Neural progenitor cell (in vitro differentiated cells): ENCODE measurements around the gene PMAIP1. TPM values are rescaled to one million over a fixed set of nuclear protein-coding genes. Genes with fewer than 3 reads are reported as not detected.

Experiments used
- DNase-seq: peaks from one replicate; pipeline ENCODE4 v3.0.0-alpha.2; 2016; ENCODE audit warnings: low spot score
- H2AFZ ChIP-seq: fragments of 200-600 bp; sonication (generic); replicated peaks from 2 replicates; pipeline ENCODE4 v1.6.1; 2016; ENCODE audit warnings: antibody characterized with exemption
- H3F3A ChIP-seq: fragments of 200-600 bp; sonication (generic); 2 replicates; pipeline ENCODE4 v1.6.1; 2016; ENCODE audit warnings: antibody characterized with exemption, low read depth
- H3K27ac ChIP-seq: fragments of 200-600 bp; sonication (generic); 2 replicates; pipeline ENCODE4 v1.5.1; 2016; ENCODE audit warnings: mild to moderate bottlenecking
- H3K27me3 ChIP-seq: fragments of 200-600 bp; sonication (generic); 2 replicates; pipeline ENCODE4 v1.6.1; 2016; ENCODE audit warnings: mild to moderate bottlenecking, moderate library complexity
- H3K36me3 ChIP-seq: fragments of 200-600 bp; sonication (generic); 2 replicates; pipeline ENCODE4 v1.5.1; 2016
- H3K4me1 ChIP-seq: fragments of 200-600 bp; sonication (generic); 2 replicates; pipeline ENCODE4 v1.6.1; 2016; ENCODE audit warnings: mixed run types
- H3K4me2 ChIP-seq: fragments of 200-600 bp; sonication (generic); 2 replicates; pipeline ENCODE4 v1.6.1; 2016
- H3K4me3 ChIP-seq: fragments of 200-600 bp; sonication (generic); 2 replicates; pipeline ENCODE4 v1.5.1; 2016
- H3K79me2 ChIP-seq: fragments of 200-600 bp; sonication (generic); 2 replicates; pipeline ENCODE4 v1.6.1; 2016; ENCODE audit warnings: low read depth
- H3K9ac ChIP-seq: fragments of 200-600 bp; sonication (generic); 2 replicates; pipeline ENCODE4 v1.6.1; 2016
- H3K9me3 ChIP-seq: fragments of 200-600 bp; sonication (generic); 2 replicates; pipeline ENCODE4 v1.5.1; 2016; ENCODE audit warnings: low read depth
- H4K20me1 ChIP-seq: fragments of 200-600 bp; sonication (generic); 2 replicates; pipeline ENCODE4 v1.6.1; 2016; ENCODE audit warnings: low read depth
- H3K27ac Mint-ChIP-seq: 3 replicates; pipeline ENCODE4 v1.8.0; 2021; ENCODE audit warnings: mixed read lengths
- H3K27me3 Mint-ChIP-seq: 2 replicates; pipeline ENCODE4 v1.8.0; 2022; ENCODE audit warnings: low read depth, mild to moderate bottlenecking, inconsistent platforms, moderate library complexity, mixed read lengths; ENCODE audit not compliant: insufficient read depth
- H3K36me3 Mint-ChIP-seq: 3 replicates; pipeline ENCODE4 v1.8.0; 2021; ENCODE audit warnings: mixed read lengths
- H3K4me1 Mint-ChIP-seq: 3 replicates; pipeline ENCODE4 v1.8.0; 2021; ENCODE audit warnings: mixed read lengths
- H3K4me3 Mint-ChIP-seq: 3 replicates; pipeline ENCODE4 v1.8.0; 2021; ENCODE audit warnings: mild to moderate bottlenecking, moderate library complexity, mixed read lengths
- H3K9me3 Mint-ChIP-seq: 3 replicates; pipeline ENCODE4 v1.8.0; 2020; ENCODE audit warnings: mixed read lengths
- EZH2 ChIP-seq: fragments of 200-600 bp; sonication (generic); IDR thresholded peaks from 2 replicates; pipeline ENCODE4 v1.6.1; 2017; ENCODE audit warnings: antibody characterized with exemption, mild to moderate bottlenecking, moderate library complexity
- EZH2phosphoT487 ChIP-seq: fragments of 200-600 bp; sonication (generic); IDR thresholded peaks from 2 replicates; pipeline ENCODE4 v1.6.1; 2017; ENCODE audit warnings: antibody characterized with exemption
- total RNA-seq: library from RNA; depleted of rRNA; stranded (reverse); fragments of >200 nt; gene quantifications from 2 replicates; pipeline ENCODE4 v1.2.3, GENCODE V29; 2015; ENCODE audit warnings: low replicate concordance
- TF ChIP-seq, protein P1 (sequence below): fragments of 200-600 bp; sonication (generic); IDR thresholded peaks from 2 replicates; pipeline ENCODE4 v1.5.1; 2017; ENCODE audit warnings: antibody characterized with exemption, mild to moderate bottlenecking

Gene PMAIP1
- total RNA-seq, 1 donor from 2014 or later, result 3.5 TPM

GRCh38 chr18:59870623-59871130, 29.1 kb upstream of the PMAIP1 start:
- Mint-ChIP-seq H3K27me3 (peaks cover 1% of the 10 kb centered on the region), H3K4me3 (no peak overlapping the region)

GRCh38 chr18:59871711-59872362, 28.0 kb upstream of the PMAIP1 start:
- Mint-ChIP-seq H3K4me1 (no peaks in the 10 kb centered on the region), H3K4me3 (no peak overlapping the region), H3K27me3 (peaks cover 3% of the 10 kb centered on the region), H3K36me3 (no peaks in the 10 kb centered on the region), H3K9me3 (no peaks in the 10 kb centered on the region), H3K27ac (no peak overlapping the region)
- Histone ChIP-seq H3K4me1 (peaks cover 9% of the 10 kb centered on the region), H3K27me3 (no peaks in the 10 kb centered on the region), H3K36me3 (no peaks in the 10 kb centered on the region), H3K27ac (no peak overlapping the region), H4K20me1 (no peaks in the 10 kb centered on the region), H3K4me3 (no peak overlapping the region), H3K4me2 (no peak overlapping the region), H2AFZ (no peak overlapping the region), H3F3A (no peaks in the 10 kb centered on the region), H3K79me2 (no peaks in the 10 kb centered on the region), H3K9ac (no peak overlapping the region), H3K9me3 (no peaks in the 10 kb centered on the region)
- TF ChIP-seq, protein P1, sequence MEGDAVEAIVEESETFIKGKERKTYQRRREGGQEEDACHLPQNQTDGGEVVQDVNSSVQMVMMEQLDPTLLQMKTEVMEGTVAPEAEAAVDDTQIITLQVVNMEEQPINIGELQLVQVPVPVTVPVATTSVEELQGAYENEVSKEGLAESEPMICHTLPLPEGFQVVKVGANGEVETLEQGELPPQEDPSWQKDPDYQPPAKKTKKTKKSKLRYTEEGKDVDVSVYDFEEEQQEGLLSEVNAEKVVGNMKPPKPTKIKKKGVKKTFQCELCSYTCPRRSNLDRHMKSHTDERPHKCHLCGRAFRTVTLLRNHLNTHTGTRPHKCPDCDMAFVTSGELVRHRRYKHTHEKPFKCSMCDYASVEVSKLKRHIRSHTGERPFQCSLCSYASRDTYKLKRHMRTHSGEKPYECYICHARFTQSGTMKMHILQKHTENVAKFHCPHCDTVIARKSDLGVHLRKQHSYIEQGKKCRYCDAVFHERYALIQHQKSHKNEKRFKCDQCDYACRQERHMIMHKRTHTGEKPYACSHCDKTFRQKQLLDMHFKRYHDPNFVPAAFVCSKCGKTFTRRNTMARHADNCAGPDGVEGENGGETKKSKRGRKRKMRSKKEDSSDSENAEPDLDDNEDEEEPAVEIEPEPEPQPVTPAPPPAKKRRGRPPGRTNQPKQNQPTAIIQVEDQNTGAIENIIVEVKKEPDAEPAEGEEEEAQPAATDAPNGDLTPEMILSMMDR, result no peak
- no peak for TF ChIP-seq EZH2
- no peak for DNase-seq

More at GRCh38 chr18:59870623-59871130, 29.1 kb upstream of the PMAIP1 start:
- no peaks in the 10 kb centered on the region for H3K9me3 ChIP-seq
- H4K20me1 ChIP-seq, result no peaks in the 10 kb centered on the region
- H3K4me3 ChIP-seq, result no peak overlapping the region
- peaks cover 9% of the 10 kb centered on the region for H3K4me1 ChIP-seq
- H3K36me3 ChIP-seq, result no peaks in the 10 kb centered on the region
- Mint-ChIP-seq H3K36me3 (no peaks in the 10 kb centered on the region), H3K27ac (no peak overlapping the region), H3K4me1 (no peaks in the 10 kb centered on the region), H3K9me3 (no peaks in the 10 kb centered on the region)
- H3K27me3 ChIP-seq, result no peaks in the 10 kb centered on the region
- no peak overlapping the region for H3K4me2 ChIP-seq
- H2AFZ ChIP-seq, result no peak overlapping the region
- H3K79me2 ChIP-seq, result no peaks in the 10 kb centered on the region
- no peaks in the 10 kb centered on the region for H3F3A ChIP-seq
- H3K9ac ChIP-seq, result no peak overlapping the region
- H3K27ac ChIP-seq, result no peak overlapping the region
- TF ChIP-seq EZH2phosphoT487, result no peak
- TF ChIP-seq, protein P1, result no peak
- TF ChIP-seq EZH2, result no peak
- DNase-seq, result no peak

- H3K27ac ChIP-seq, result no peak overlapping the region
- Mint-ChIP-seq H3K4me1 (no peaks in the 10 kb centered on the region), H3K27me3 (peaks cover 3% of the 10 kb centered on the region), H3K36me3 (no peaks in the 10 kb centered on the region), H3K27ac (no peak overlapping the region), H3K9me3 (no peaks in the 10 kb centered on the region), H3K4me3 (no peak overlapping the region)
- H2AFZ ChIP-seq, result no peak overlapping the region
- no peaks in the 10 kb centered on the region for H3K36me3 ChIP-seq
- no peak overlapping the region for H3K9ac ChIP-seq
- H3K27me3 ChIP-seq, result no peaks in the 10 kb centered on the region
- no peaks in the 10 kb centered on the region for H3K79me2 ChIP-seq
- H3K4me3 ChIP-seq, result no peak overlapping the region
- TF ChIP-seq EZH2phosphoT487, result no peak
- no peak for TF ChIP-seq EZH2
- TF ChIP-seq, protein P1, result no peak
- peaks cover 9% of the 10 kb centered on the region for H3K4me1 ChIP-seq
- no peaks in the 10 kb centered on the region for H3F3A ChIP-seq
- H4K20me1 ChIP-seq, result no peaks in the 10 kb centered on the region
- no peak overlapping the region for H3K4me2 ChIP-seq
- no peak for DNase-seq
- no peaks in the 10 kb centered on the region for H3K9me3 ChIP-seq
These were observed 26.2 kb upstream of the PMAIP1 start for GRCh38 chr18:59873641-59874040.
